Endodermal cell (in vitro differentiated cells): ENCODE data around the gene EMX1. TPM values are rescaled to one million over a fixed set of nuclear protein-coding genes. Genes with fewer than 3 reads are reported as not detected.

ENCODE experiments used
- DNase-seq: peaks from one replicate; pipeline ENCODE4 v3.0.0-alpha.2; 2017
- H3K27ac ChIP-seq: 2 replicates; pipeline ENCODE4 v1.5.1; 2013; ENCODE audit warnings: mild to moderate bottlenecking, low read depth, low read length, moderate library complexity
- H3K27me3 ChIP-seq: 2 replicates; pipeline ENCODE4 v1.6.1; 2013; ENCODE audit warnings: mild to moderate bottlenecking, low read length, moderate library complexity; ENCODE audit not compliant: insufficient read depth, control insufficient read depth, poor library complexity, severe bottlenecking
- H3K36me3 ChIP-seq: 2 replicates; pipeline ENCODE4 v1.7.0; 2013; ENCODE audit warnings: mild to moderate bottlenecking, low read length, moderate library complexity; ENCODE audit not compliant: control insufficient read depth, insufficient read depth
- H3K4me1 ChIP-seq: one replicate; pipeline ENCODE4 v1.7.0; 2013; ENCODE audit warnings: low read length; ENCODE audit not compliant: control insufficient read depth, insufficient read depth
- H3K4me3 ChIP-seq: 2 replicates; pipeline ENCODE4 v1.5.1; 2013; ENCODE audit warnings: mild to moderate bottlenecking, low read length, moderate library complexity
- H3K9ac ChIP-seq: 2 replicates; pipeline ENCODE4 v1.6.1; 2013; ENCODE audit warnings: mild to moderate bottlenecking, low read length, moderate library complexity; ENCODE audit not compliant: poor library complexity, severe bottlenecking; ENCODE audit errors: extremely low read depth
- H3K9me3 ChIP-seq: 2 replicates; pipeline ENCODE4 v1.6.1; 2013; ENCODE audit warnings: mild to moderate bottlenecking, low read length, moderate library complexity; ENCODE audit not compliant: control insufficient read depth
- H3K27ac Mint-ChIP-seq: 2 replicates; pipeline ENCODE4 v1.8.0; 2020; ENCODE audit warnings: mixed read lengths
- H3K27me3 Mint-ChIP-seq: 2 replicates; pipeline ENCODE4 v1.8.0; 2021; ENCODE audit warnings: mild to moderate bottlenecking, mixed read lengths; ENCODE audit not compliant: insufficient read depth
- H3K36me3 Mint-ChIP-seq: 2 replicates; pipeline ENCODE4 v1.8.0; 2020; ENCODE audit warnings: low read depth, mixed read lengths
- H3K4me1 Mint-ChIP-seq: 2 replicates; pipeline ENCODE4 v1.8.0; 2020; ENCODE audit warnings: mixed read lengths
- H3K4me3 Mint-ChIP-seq: 2 replicates; pipeline ENCODE4 v1.8.0; 2020; ENCODE audit warnings: mild to moderate bottlenecking, moderate library complexity, mixed read lengths
- H3K9me3 Mint-ChIP-seq: 2 replicates; pipeline ENCODE4 v1.8.0; 2020; ENCODE audit warnings: mild to moderate bottlenecking, mixed read lengths
- WGBS, 2 experiments: methylation state at CpG; one replicate each; pipeline versions ENCODE4 v1.1.5 to v1.1.7; 2013; ENCODE audit warnings: missing lambda C conversion rate in 2 of 2, mixed read lengths in 1 of 2; ENCODE audit not compliant: insufficient coverage in 1 of 2, insufficient read length in 1 of 2; 5-methylcytosine and 5-hydroxymethylcytosine counted together
- total RNA-seq, 2 donors: library from RNA; stranded (reverse); fragmentation: NEBNext Ultra II Directional in 1 of 2; extraction: Animal tissue kit (Norgen Biotek cat#: 25700) in 1 of 2; gene quantifications; 2 replicates in 1 of 2; 3 replicates in 1 of 2; pipeline ENCODE4 v1.2.1, GENCODE V29; 2021
- TF ChIP-seq, protein P1 (sequence below): fragments of 200-600 bp; sonication (generic); conservative IDR thresholded peaks from 2 replicates; pipeline ENCODE4 v1.5.0; 2021; ENCODE audit warnings: antibody characterized with exemption, mild to moderate bottlenecking

Gene EMX1
- total RNA-seq, 2 donors from 2014 or later: 0.35 to 1.1 TPM

DNA sequence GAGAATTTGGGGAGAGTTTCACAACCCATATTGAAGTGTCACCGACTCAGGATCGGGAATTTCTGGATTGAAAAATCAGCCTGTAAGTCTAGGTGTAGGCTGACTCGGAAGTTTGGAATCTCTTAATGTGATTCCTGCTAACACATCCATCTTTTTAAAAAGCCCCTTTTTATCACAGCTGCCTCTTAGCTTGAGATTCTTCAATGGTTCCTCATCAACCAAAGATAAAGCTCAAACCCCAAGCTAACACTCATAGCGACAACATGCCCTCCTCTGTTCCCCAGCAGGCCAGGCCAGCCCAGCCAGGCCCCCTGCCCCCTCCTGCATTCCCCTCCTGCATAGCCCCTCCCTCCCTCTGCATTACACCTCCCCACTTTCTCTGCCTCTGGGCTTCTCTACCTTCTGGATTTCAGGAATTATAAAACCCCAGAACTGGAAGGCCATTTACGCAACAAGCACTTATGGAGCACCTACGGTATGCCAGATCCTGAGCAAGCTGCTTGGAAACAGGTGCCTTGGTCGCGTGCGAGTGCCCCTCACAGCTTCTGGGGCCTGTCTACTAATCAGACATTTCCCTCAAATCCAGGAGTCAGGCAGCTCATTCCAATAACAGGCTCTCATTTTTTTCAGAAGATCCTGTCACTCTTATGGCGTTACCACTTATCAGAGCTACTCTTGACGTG is 63.4 kb downstream of the EMX1 start:
- Mint-ChIP-seq H3K9me3 (no peaks in the 10 kb centered on the region), H3K4me3 (no peak overlapping the region), H3K36me3 (no peaks in the 10 kb centered on the region), H3K27ac (no peak overlapping the region), H3K4me1 (peaks cover 2% of the 10 kb centered on the region), H3K27me3 (no peaks in the 10 kb centered on the region)
- Histone ChIP-seq H3K27ac (no peak overlapping the region), H3K4me3 (no peak overlapping the region), H3K9me3 (no peaks in the 10 kb centered on the region), H3K4me1 (peaks cover 2% of the 10 kb centered on the region), H3K9ac (no peak overlapping the region), H3K36me3 (no peaks in the 10 kb centered on the region), H3K27me3 (no peaks in the 10 kb centered on the region)
- no peak for DNase-seq
- TF ChIP-seq, protein P1, sequence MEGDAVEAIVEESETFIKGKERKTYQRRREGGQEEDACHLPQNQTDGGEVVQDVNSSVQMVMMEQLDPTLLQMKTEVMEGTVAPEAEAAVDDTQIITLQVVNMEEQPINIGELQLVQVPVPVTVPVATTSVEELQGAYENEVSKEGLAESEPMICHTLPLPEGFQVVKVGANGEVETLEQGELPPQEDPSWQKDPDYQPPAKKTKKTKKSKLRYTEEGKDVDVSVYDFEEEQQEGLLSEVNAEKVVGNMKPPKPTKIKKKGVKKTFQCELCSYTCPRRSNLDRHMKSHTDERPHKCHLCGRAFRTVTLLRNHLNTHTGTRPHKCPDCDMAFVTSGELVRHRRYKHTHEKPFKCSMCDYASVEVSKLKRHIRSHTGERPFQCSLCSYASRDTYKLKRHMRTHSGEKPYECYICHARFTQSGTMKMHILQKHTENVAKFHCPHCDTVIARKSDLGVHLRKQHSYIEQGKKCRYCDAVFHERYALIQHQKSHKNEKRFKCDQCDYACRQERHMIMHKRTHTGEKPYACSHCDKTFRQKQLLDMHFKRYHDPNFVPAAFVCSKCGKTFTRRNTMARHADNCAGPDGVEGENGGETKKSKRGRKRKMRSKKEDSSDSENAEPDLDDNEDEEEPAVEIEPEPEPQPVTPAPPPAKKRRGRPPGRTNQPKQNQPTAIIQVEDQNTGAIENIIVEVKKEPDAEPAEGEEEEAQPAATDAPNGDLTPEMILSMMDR: no peak
- WGBS, 2 experiments: 84 to 91% methylated on average over 10 to 11 of the region's 11 CpGs

DNA sequence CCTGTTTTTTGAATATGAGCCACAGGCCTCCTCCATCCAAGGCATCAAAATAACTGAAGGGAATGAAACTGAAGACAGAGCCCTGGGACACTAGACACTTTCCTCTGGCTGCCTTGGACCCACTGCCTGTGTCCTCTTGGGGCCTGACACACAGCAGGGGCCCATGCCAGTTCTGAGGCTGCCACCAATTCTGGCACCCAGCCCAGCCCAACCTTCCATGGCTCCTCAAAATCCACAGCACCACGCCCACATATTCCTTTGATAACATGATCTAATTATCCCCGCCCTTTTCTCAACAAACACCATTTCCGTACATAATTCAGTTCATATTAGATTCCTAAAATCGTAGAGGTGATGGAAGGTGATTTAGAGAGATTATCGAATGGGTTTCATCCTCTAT is 64.2 kb downstream of the EMX1 start:
- Histone ChIP-seq H3K4me3 (no peak overlapping the region), H3K4me1 (peaks cover 9% of the 10 kb centered on the region), H3K27me3 (no peaks in the 10 kb centered on the region), H3K9me3 (no peaks in the 10 kb centered on the region), H3K36me3 (no peaks in the 10 kb centered on the region), H3K27ac (no peak overlapping the region), H3K9ac (no peak overlapping the region)
- DNase-seq: no peak
- H3K27me3 Mint-ChIP-seq: no peaks in the 10 kb centered on the region
- 88% methylated on average over 3 of the region's 5 CpGs; no CpG with 5 or more reads in 1 of the 2 experiments for WGBS, 2 experiments
- TF ChIP-seq, protein P1: no peak
- peaks cover 8% of the 10 kb centered on the region for H3K4me1 Mint-ChIP-seq
- no peaks in the 10 kb centered on the region for H3K9me3 Mint-ChIP-seq
- H3K4me3 Mint-ChIP-seq: no peak overlapping the region
- no peaks in the 10 kb centered on the region for H3K36me3 Mint-ChIP-seq
- no peak overlapping the region for H3K27ac Mint-ChIP-seq

DNA sequence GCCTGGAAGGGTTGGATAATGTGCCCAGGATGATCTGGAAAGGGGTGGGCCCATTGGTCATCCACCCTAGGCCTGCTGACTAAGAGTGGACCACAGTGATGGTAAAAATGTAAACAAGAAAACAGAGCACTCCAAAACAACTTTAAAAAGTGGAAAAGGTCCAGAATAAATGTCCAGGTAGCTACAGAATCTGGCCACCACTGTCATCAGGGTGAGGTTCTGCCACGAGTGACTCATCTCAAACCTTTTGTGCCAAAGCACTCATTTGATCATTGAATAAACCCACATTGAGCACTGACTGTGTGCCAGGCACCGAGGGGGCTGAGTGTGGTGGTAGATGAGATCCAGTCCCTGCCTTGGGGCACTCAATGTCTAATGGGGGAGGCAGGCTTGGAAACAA is 64.9 kb downstream of the EMX1 start:
- no peak overlapping the region for H3K4me3 ChIP-seq
- Mint-ChIP-seq H3K27ac (no peak overlapping the region), H3K27me3 (no peaks in the 10 kb centered on the region), H3K9me3 (no peaks in the 10 kb centered on the region), H3K4me1 (peaks cover 8% of the 10 kb centered on the region), H3K36me3 (no peaks in the 10 kb centered on the region), H3K4me3 (no peak overlapping the region)
- no peak for DNase-seq
- H3K9me3 ChIP-seq: no peaks in the 10 kb centered on the region
- no peak overlapping the region for H3K27ac ChIP-seq
- TF ChIP-seq, protein P1: no peak
- WGBS, 2 experiments: 92 to 100% methylated on average over 2 of the region's 2 CpGs
- no peaks in the 10 kb centered on the region for H3K27me3 ChIP-seq
- peaks cover 9% of the 10 kb centered on the region for H3K4me1 ChIP-seq
- no peak overlapping the region for H3K9ac ChIP-seq
- no peaks in the 10 kb centered on the region for H3K36me3 ChIP-seq
